T47D (cell line): Measurements from ENCODE around the gene TRIP6.
"Not testable (repeated sequence)": the region's sequence is repeated elsewhere in the genome, so short reads cannot be mapped to it uniquely, and the experiment has no call there.

Source experiments
- DNase-seq, 2 experiments: peaks; one replicate each; pipeline versions ENCODE4 v3.0.0 to v3.0.0-alpha.2; 2011 to 2012; ENCODE audit warnings: low read depth in 1 of 2, low spot score in 1 of 2
- JUND ChIP-seq: IDR thresholded peaks from 2 replicates; pipeline ENCODE4 v1.6.1; 2012; ENCODE audit warnings: low read depth
- in situ Hi-C: cut with HindIII; loops from 2 replicates; pipeline ENCODE4 v1.10.0; 2016; ENCODE audit warnings: low sequenced_read_pairs, low pct_unique_long_range_greater_than_20kb

Gene TRIP6

GRCh38 chr7:100854146-100854895 is 12.9 kb upstream of the TRIP6 start:
- in situ Hi-C loops = no loop called here
- DNase-seq = no peak
- TF ChIP-seq JUND = no peak

GRCh38 chr7:100854899-100855298 is 12.3 kb upstream of the TRIP6 start:
- DNase-seq, in situ Hi-C loops: not testable (repeated sequence)

- TF ChIP-seq JUND = no peak
- in situ Hi-C loops = no loop called here
These were observed 11.7 kb upstream of the TRIP6 start for GRCh38 chr7:100855515-100855914.

GRCh38 chr7:100856871-100857282 is 10.3 kb upstream of the TRIP6 start:
- in situ Hi-C loops = no loop called here
- no peak for DNase-seq
- TF ChIP-seq JUND = no peak

More at GRCh38 chr7:100855515-100855914, 11.7 kb upstream of the TRIP6 start:
- no peak for DNase-seq

- in situ Hi-C loops = no loop called here
- no peak for TF ChIP-seq JUND
- no peak for DNase-seq
These were observed 7.3 kb upstream of the TRIP6 start for GRCh38 chr7:100859856-100860255.

GRCh38 chr7:100860702-100861615 is 6.2 kb upstream of the TRIP6 start:
- in situ Hi-C loops = no loop called here
- no peak for DNase-seq
- TF ChIP-seq JUND = no peak

- in situ Hi-C loops = no loop called here
- DNase-seq = no peak
- TF ChIP-seq JUND = no peak
These were observed 5.6 kb upstream of the TRIP6 start for GRCh38 chr7:100861616-100861985.

- no peak for DNase-seq
- in situ Hi-C loops = no loop called here
- no peak for TF ChIP-seq JUND
These were observed 3.7 kb upstream of the TRIP6 start for GRCh38 chr7:100863406-100863950.

GRCh38 chr7:100864263-100864845 is 2.8 kb upstream of the TRIP6 start:
- TF ChIP-seq JUND = no peak
- DNase-seq = no peak
- in situ Hi-C loops = no loop called here

- in situ Hi-C loops = no loop called here
- no peak for TF ChIP-seq JUND
- no peak for DNase-seq
These were observed 1.7 kb upstream of the TRIP6 start for GRCh38 chr7:100865372-100865911.

GRCh38 chr7:100865938-100866728 is 1.1 kb upstream of the TRIP6 start:
- in situ Hi-C loops = no loop called here
- no peak for TF ChIP-seq JUND
- no peak for DNase-seq

- no peak for TF ChIP-seq JUND
- in situ Hi-C loops = no loop called here
- no peak for DNase-seq
These were observed 503 bp upstream of the TRIP6 start for GRCh38 chr7:100866729-100867039.
